K562 treated with DMSO at 1 percent for 48 hours (cell line): Measurements from ENCODE around the gene CACNA2D3. TPM values are rescaled to one million over a fixed set of nuclear protein-coding genes. Genes with fewer than 3 reads are reported as not detected.

Experiments
- total RNA-seq: library from RNA; unstranded; fragments of 300-600 nt; gene quantifications from 2 replicates; pipeline ENCODE4 v1.2.3, GENCODE V29; 2022; ENCODE audit warnings: low replicate concordance; ENCODE audit errors: extremely low read depth

Gene CACNA2D3
- not detected in 2 replicates for total RNA-seq

GRCh38 chr3:54122324-54123002, at the start of gene CACNA2D3:
TSS of gene CACNA2D3 (plus strand) at chr3:54122552.

GRCh38 chr3:54928046-54928770, 805.9 kb downstream of the CACNA2D3 start, which contains the start of gene LRTM1:
TSS of gene LRTM1 (minus strand) at chr3:54928059. CDS start at chr3:54927911, 148 bp downstream.

Other genes starting within 250 kb of the CACNA2D3 start
- not detected in 2 replicates for gene ACTR8, start 240.4 kb upstream of the CACNA2D3 start, total RNA-seq
- not detected in 2 replicates for gene SELENOK, start 230.7 kb upstream of the CACNA2D3 start, total RNA-seq